Immature natural killer cell (primary cell): ENCODE results near the gene CFAP77. TPM values are rescaled to one million over a fixed set of nuclear protein-coding genes. Genes with fewer than 3 reads are reported as not detected.

Experiments
- DNase-seq, 3 donors: peaks; one replicate each; pipeline ENCODE4 v3.0.0; 2022; ENCODE audit warnings: mixed read lengths in 1 of 3
- H3K27ac Mint-ChIP-seq, 6 donors: one replicate each; pipeline ENCODE4 v1.8.0; 2020; ENCODE audit warnings: mixed read lengths in 6 of 6, mild to moderate bottlenecking in 5 of 6, inconsistent platforms in 4 of 6, moderate library complexity in 3 of 6
- H3K27me3 Mint-ChIP-seq, 3 donors: one replicate each; pipeline ENCODE4 v1.8.0; 2020 to 2021; ENCODE audit warnings: low read depth in 3 of 3, mild to moderate bottlenecking in 3 of 3, mixed read lengths in 3 of 3, moderate library complexity in 3 of 3, inconsistent platforms in 1 of 3
- H3K36me3 Mint-ChIP-seq, 3 donors: one replicate each; pipeline ENCODE4 v1.8.0; 2020; ENCODE audit warnings: mixed read lengths in 3 of 3, inconsistent platforms in 2 of 3, mild to moderate bottlenecking in 2 of 3
- H3K4me1 Mint-ChIP-seq, 2 donors: one replicate each; pipeline ENCODE4 v1.8.0; 2020; ENCODE audit warnings: inconsistent platforms in 2 of 2, mild to moderate bottlenecking in 2 of 2, mixed read lengths in 2 of 2, moderate library complexity in 1 of 2
- H3K4me3 Mint-ChIP-seq, 5 donors: one replicate each; pipeline ENCODE4 v1.8.0; 2020; ENCODE audit warnings: mild to moderate bottlenecking in 5 of 5, mixed read lengths in 5 of 5, inconsistent platforms in 3 of 5, moderate library complexity in 3 of 5
- H3K9me3 Mint-ChIP-seq, 6 donors: one replicate each; pipeline ENCODE4 v1.8.0; 2020; ENCODE audit warnings: mild to moderate bottlenecking in 6 of 6, mixed read lengths in 6 of 6, inconsistent platforms in 4 of 6, moderate library complexity in 3 of 6
- polyA plus RNA-seq, 3 donors: library from polyadenylated mRNA; unstranded; fragments of 300-500 nt; fragmentation: Illumina TruSeq; gene quantifications; one replicate each; pipeline ENCODE4 v1.2.3, GENCODE V29; 2021

CFAP77 gene
- polyA plus RNA-seq, 3 donors from 2014 or later, result not detected

GRCh38 chr9:132472599-132472998, 62.6 kb downstream of the CFAP77 start:
- Mint-ChIP-seq H3K9me3 (no peaks in the 10 kb centered on the region), H3K4me3 (no peak overlapping the region), H3K4me1 (peaks cover 3 to 8% of the 10 kb centered on the region in 2 donors), H3K36me3 (peaks cover 0 to 4% (median 0%) of the 10 kb centered on the region in 3 donors), H3K27ac (no peak overlapping the region), H3K27me3 (peaks cover 5 to 11% (median 10%) of the 10 kb centered on the region in 3 donors)
- no peak for DNase-seq

- H3K27me3 Mint-ChIP-seq, result peaks cover 2 to 10% (median 6%) of the 10 kb centered on the region in 3 donors
- no peak overlapping the region for H3K4me3 Mint-ChIP-seq
- no peak for DNase-seq
- no peak overlapping the region for H3K27ac Mint-ChIP-seq
- H3K4me1 Mint-ChIP-seq, result peaks cover 3 to 8% of the 10 kb centered on the region in 2 donors
- H3K36me3 Mint-ChIP-seq, result peaks cover 0 to 4% (median 0%) of the 10 kb centered on the region in 3 donors
- no peaks in the 10 kb centered on the region for H3K9me3 Mint-ChIP-seq
These were observed 64.2 kb downstream of the CFAP77 start for GRCh38 chr9:132474253-132474652.

- Mint-ChIP-seq H3K27ac (no peak overlapping the region), H3K4me1 (no peaks in the 10 kb centered on the region), H3K4me3 (no peak overlapping the region), H3K36me3 (peaks cover 0 to 4% (median 0%) of the 10 kb centered on the region in 3 donors), H3K27me3 (peaks cover 4 to 16% (median 13%) of the 10 kb centered on the region in 3 donors), H3K9me3 (no peaks in the 10 kb centered on the region)
- no peak for DNase-seq
These were observed 68.5 kb downstream of the CFAP77 start for GRCh38 chr9:132478353-132479050.

- no peaks in the 10 kb centered on the region for H3K36me3 Mint-ChIP-seq
- no peak overlapping the region for H3K4me3 Mint-ChIP-seq
- no peaks in the 10 kb centered on the region for H3K4me1 Mint-ChIP-seq
- no peak for DNase-seq
- no peak overlapping the region for H3K27ac Mint-ChIP-seq
- H3K9me3 Mint-ChIP-seq, result no peaks in the 10 kb centered on the region
- peaks cover 4 to 21% (median 18%) of the 10 kb centered on the region in 3 donors for H3K27me3 Mint-ChIP-seq
These were observed 69.7 kb downstream of the CFAP77 start for GRCh38 chr9:132479733-132480132.

- no peak for DNase-seq
- no peak overlapping the region for H3K27ac Mint-ChIP-seq
- peaks cover under 1 to 3% of the 10 kb centered on the region in 2 donors for H3K4me1 Mint-ChIP-seq
- H3K9me3 Mint-ChIP-seq, result no peaks in the 10 kb centered on the region
- no peaks in the 10 kb centered on the region for H3K36me3 Mint-ChIP-seq
- peak overlapping the region in 1 of 5 donors; percentile 1 for H3K4me3 Mint-ChIP-seq
- peaks cover 5 to 21% (median 17%) of the 10 kb centered on the region in 3 donors for H3K27me3 Mint-ChIP-seq
These were observed 71.2 kb downstream of the CFAP77 start for GRCh38 chr9:132481053-132481849.

- Mint-ChIP-seq H3K27me3 (peaks cover 10 to 25% (median 23%) of the 10 kb centered on the region in 3 donors), H3K36me3 (no peaks in the 10 kb centered on the region), H3K27ac (no peak overlapping the region), H3K9me3 (no peaks in the 10 kb centered on the region), H3K4me3 (no peak overlapping the region), H3K4me1 (peaks cover 11 to 12% of the 10 kb centered on the region in 2 donors)
- DNase-seq, result no peak
These were observed 72.3 kb downstream of the CFAP77 start for GRCh38 chr9:132482196-132482813.

GRCh38 chr9:132485393-132485792, 75.4 kb downstream of the CFAP77 start:
- Mint-ChIP-seq H3K36me3 (no peaks in the 10 kb centered on the region), H3K4me1 (peaks cover 34 to 36% of the 10 kb centered on the region in 2 donors), H3K9me3 (no peaks in the 10 kb centered on the region), H3K4me3 (peak overlapping the region in 1 of 5 donors; percentile 18), H3K27me3 (peaks cover 16 to 41% (median 27%) of the 10 kb centered on the region in 3 donors), H3K27ac (no peak overlapping the region)
- no peak for DNase-seq

- Mint-ChIP-seq H3K4me1 (peaks cover 34 to 36% of the 10 kb centered on the region in 2 donors), H3K27me3 (peaks cover 22 to 44% (median 27%) of the 10 kb centered on the region in 3 donors), H3K36me3 (no peaks in the 10 kb centered on the region), H3K4me3 (peak overlapping the region; percentile 62 to 88 (median 72)), H3K9me3 (peaks cover 0 to 3% (median 0%) of the 10 kb centered on the region in 6 donors), H3K27ac (peak overlapping the region; percentile 87 to 97 (median 96))
- peak in 2 of 3 donors; percentile 81 to 83 for DNase-seq
These were observed 76.8 kb downstream of the CFAP77 start for GRCh38 chr9:132486706-132487350.

GRCh38 chr9:132487351-132487791, 77.4 kb downstream of the CFAP77 start:
- H3K4me3 Mint-ChIP-seq, result peak overlapping the region; percentile 62 to 88 (median 72)
- H3K27me3 Mint-ChIP-seq, result peaks cover 23 to 42% (median 25%) of the 10 kb centered on the region in 3 donors
- peak; percentile 84 to 87 (median 86) for DNase-seq
- H3K36me3 Mint-ChIP-seq, result no peaks in the 10 kb centered on the region
- peaks cover 34 to 36% of the 10 kb centered on the region in 2 donors for H3K4me1 Mint-ChIP-seq
- H3K9me3 Mint-ChIP-seq, result peaks cover 0 to 3% (median 0%) of the 10 kb centered on the region in 6 donors
- H3K27ac Mint-ChIP-seq, result peak overlapping the region; percentile 87 to 97 (median 96)

GRCh38 chr9:132487980-132488535, 78.0 kb downstream of the CFAP77 start:
- H3K4me3 Mint-ChIP-seq, result peak overlapping the region; percentile 62 to 88 (median 72)
- peaks cover 24 to 46% (median 25%) of the 10 kb centered on the region in 3 donors for H3K27me3 Mint-ChIP-seq
- H3K9me3 Mint-ChIP-seq, result peaks cover 0 to 3% (median 0%) of the 10 kb centered on the region in 6 donors
- no peaks in the 10 kb centered on the region for H3K36me3 Mint-ChIP-seq
- no peak for DNase-seq
- H3K4me1 Mint-ChIP-seq, result peaks cover 34 to 36% of the 10 kb centered on the region in 2 donors
- peak overlapping the region; percentile 87 to 97 (median 96) for H3K27ac Mint-ChIP-seq

- no peaks in the 10 kb centered on the region for H3K36me3 Mint-ChIP-seq
- H3K27ac Mint-ChIP-seq, result peak overlapping the region in 2 of 6 donors; percentile 20 to 97
These were observed 78.6 kb downstream of the CFAP77 start for GRCh38 chr9:132488626-132489025.

GRCh38 chr9:132489536-132489935, 79.5 kb downstream of the CFAP77 start:
- Mint-ChIP-seq H3K27ac (no peak overlapping the region), H3K9me3 (peaks cover 0 to 3% (median 0%) of the 10 kb centered on the region in 6 donors), H3K27me3 (peaks cover 22 to 43% (median 33%) of the 10 kb centered on the region in 3 donors), H3K4me1 (peaks cover 34 to 36% of the 10 kb centered on the region in 2 donors), H3K36me3 (no peaks in the 10 kb centered on the region), H3K4me3 (peak overlapping the region in 2 of 5 donors; percentile 18 to 28)
- no peak for DNase-seq

More at GRCh38 chr9:132488626-132489025, 78.6 kb downstream of the CFAP77 start:
- H3K9me3 Mint-ChIP-seq, result peaks cover 0 to 3% (median 0%) of the 10 kb centered on the region in 6 donors
- peak overlapping the region in 1 of 5 donors; percentile 88 for H3K4me3 Mint-ChIP-seq
- peaks cover 34 to 36% of the 10 kb centered on the region in 2 donors for H3K4me1 Mint-ChIP-seq
- no peak for DNase-seq
- peaks cover 23 to 46% (median 28%) of the 10 kb centered on the region in 3 donors for H3K27me3 Mint-ChIP-seq

GRCh38 chr9:132494857-132495256, 84.8 kb downstream of the CFAP77 start:
- Mint-ChIP-seq H3K4me3 (no peak overlapping the region), H3K9me3 (peaks cover 0 to 3% (median 0%) of the 10 kb centered on the region in 6 donors), H3K27ac (no peak overlapping the region), H3K4me1 (no peaks in the 10 kb centered on the region), H3K36me3 (no peaks in the 10 kb centered on the region), H3K27me3 (peaks cover 17 to 24% (median 23%) of the 10 kb centered on the region in 3 donors)
- no peak for DNase-seq
